Activated CD4-positive, CD25-positive, alpha-beta regulatory T cell treated with anti-CD3 and anti-CD28 coated beads, Interleukin-2, amount 50 U/mL, for 16 hours (primary cell): ENCODE measurements around the gene FSTL5.

Experiments used
- DNase-seq: peaks from one replicate; pipeline ENCODE4 v3.0.0-alpha.2; 2020; ENCODE audit warnings: low read depth, low spot score

FSTL5 gene

DNA sequence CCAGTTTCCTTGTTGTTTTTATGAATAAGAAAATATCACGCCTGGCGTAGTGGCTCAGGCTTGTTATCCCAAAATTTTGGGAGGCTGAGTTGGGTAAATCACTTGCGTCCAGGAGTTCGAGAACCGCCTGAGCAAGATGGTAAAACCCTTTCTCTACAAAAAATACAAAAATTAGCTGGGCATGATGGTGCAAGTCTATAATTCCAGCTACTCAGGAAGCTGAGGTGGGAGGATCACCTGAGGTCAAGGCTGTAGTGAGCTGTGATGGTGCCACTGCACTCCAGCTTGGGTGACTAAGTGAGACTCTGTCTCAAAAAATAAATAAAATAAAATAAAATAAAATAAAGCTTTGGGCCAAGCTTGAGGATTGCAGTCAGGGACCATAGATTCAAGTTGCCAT lies 827.2 kb downstream of the FSTL5 start:
- DNase-seq: no peak

- DNase-seq: no peak
Observed at GRCh38 chr4:161336016-161336530, 827.7 kb downstream of the FSTL5 start.
